Measurements from ENCODE around the gene IGLL5. TPM values are rescaled to one million over a fixed set of nuclear protein-coding genes. Genes with fewer than 3 reads are reported as not detected.

The IGLL5 gene
- total RNA-seq, 2 experiments from 2014 or later, result not detected

- no peak for DNase-seq
- peaks cover 2% of the 10 kb centered on the region for H3K4me1 Mint-ChIP-seq
- H3K4me3 Mint-ChIP-seq, result no peak overlapping the region
- ChIA-PET CTCF (interaction anchor here (0.7 to 1.5 kb wide), 7 partner anchors 10 to 141 kb away, joined by 3 to 5 read pairs (median 4); no protein-coding TSS in a partner anchor), POLR2A (interaction anchor here (0.6 kb wide), 1 partner anchor 198 kb away, joined by 12 read pairs; the partner anchor contains the start of gene RSPH14)
- intact Hi-C loops (cut with DNase I, micrococcal nuclease), result loop anchor here (2.0 to 5.0 kb wide), 3 partner anchors 95 to 156 kb away; no protein-coding TSS in a partner anchor
- no peak for ATAC-seq
- H3K27me3 Mint-ChIP-seq, result no peaks in the 10 kb centered on the region
- H3K27ac Mint-ChIP-seq, result no peak overlapping the region
- H3K36me3 Mint-ChIP-seq (ENCODE audit: low read depth), result no peaks in the 10 kb centered on the region
- H3K9me3 Mint-ChIP-seq (ENCODE audit: low read depth), result no peaks in the 10 kb centered on the region
Observed at GRCh38 chr22:22943521-22944267, 56.1 kb downstream of the IGLL5 start.

- intact Hi-C loops (cut with DNase I, micrococcal nuclease), result loop anchor here in 1 of 2 experiments (5.0 kb wide), 1 partner anchor 157 kb away; no protein-coding TSS in a partner anchor
- DNase-seq (no peak), ATAC-seq (no peak)
- Mint-ChIP-seq H3K36me3 (ENCODE audit: low read depth) (no peaks in the 10 kb centered on the region), H3K9me3 (ENCODE audit: low read depth) (no peaks in the 10 kb centered on the region), H3K27me3 (no peaks in the 10 kb centered on the region), H3K27ac (no peak overlapping the region), H3K4me3 (no peak overlapping the region), H3K4me1 (peaks cover 2% of the 10 kb centered on the region)
- POLR2A ChIA-PET, result no interaction called here
- CTCF ChIA-PET, result interaction anchor here (0.8 to 1.3 kb wide), 3 partner anchors 95 to 199 kb away, joined by 3 to 5 read pairs (median 3); no protein-coding TSS in a partner anchor
Observed at GRCh38 chr22:22944268-22944985, 56.8 kb downstream of the IGLL5 start.

GRCh38 chr22:22945195-22945594 lies 57.6 kb downstream of the IGLL5 start:
- H3K4me3 Mint-ChIP-seq, result no peak overlapping the region
- CTCF ChIA-PET, result interaction anchor here (0.8 kb wide), 2 partner anchors 142 to 200 kb away, joined by 3 read pairs; no protein-coding TSS in a partner anchor

More at GRCh38 chr22:22945195-22945594, 57.6 kb downstream of the IGLL5 start:
- no peaks in the 10 kb centered on the region for H3K9me3 Mint-ChIP-seq (ENCODE audit: low read depth)
- DNase-seq (no peak), ATAC-seq (no peak)
- peaks cover 2% of the 10 kb centered on the region for H3K4me1 Mint-ChIP-seq
- H3K36me3 Mint-ChIP-seq (ENCODE audit: low read depth), result no peaks in the 10 kb centered on the region
- H3K27ac Mint-ChIP-seq, result no peak overlapping the region
- intact Hi-C loops (cut with DNase I, micrococcal nuclease), result no loop called here
- POLR2A ChIA-PET, result no interaction called here
- H3K27me3 Mint-ChIP-seq, result no peaks in the 10 kb centered on the region

Small RNA genes lying within 50 kb of the gene (microRNA-seq; reads per million reads assigned to microRNA genes)
- not detected for gene MIR5571 (ENCODE audit: borderline replicate concordance)

Other genes starting within 250 kb of the IGLL5 start
- not detected for gene GGTLC2, start 243.2 kb upstream of the IGLL5 start, total RNA-seq
- gene GNAZ, start 182.7 kb downstream of the IGLL5 start, total RNA-seq, result 1 to 10 TPM; 1.1 to 1.5 TPM